HepG2 (cell line): Measurements from ENCODE around the gene NRP1. TPM values are rescaled to one million over a fixed set of nuclear protein-coding genes. Genes with fewer than 3 reads are reported as not detected.

Source experiments
- ATAC-seq: fragments of 200-7000 bp; cut with Tn5 transposase; 3 replicates; pipeline ENCODE4 v1.9.1; 2020; ENCODE audit warnings: mild to moderate bottlenecking, moderate library complexity
- BruUV-seq: library from RNA; stranded (reverse); fragments of 400-500 nt; replicated peaks from 2 replicates; lab custom pipeline; 2021; lab: Mats Ljungman, UMichigan
- CTCF ChIA-PET: fragments of 300-600 bp; formaldehyde crosslinking; extraction: SDS; loops from one replicate; lab custom pipeline; 2021; ENCODE audit warnings: low total read pairs, inconsistent platforms, low intra/inter-chr PET ratio; lab: Yijun Ruan, JAX
- POLR2A ChIA-PET: fragments of 350-600 bp; sonication (Branson Sonifier 250); formaldehyde crosslinking; loops from one replicate; lab custom pipeline; 2020; ENCODE audit warnings: antibody characterized with exemption, inconsistent platforms; lab: Yijun Ruan, JAX
- DNase-seq: peaks from one replicate; pipeline ENCODE4 v3.0.0-alpha.2; 2015; ENCODE audit warnings: low spot score
- FAIRE-seq: peaks from 3 replicates; lab custom pipeline; 2011; peaks lifted over from hg19 to GRCh38; lab: Jason Lieb, UNC
- H2AFZ ChIP-seq: one replicate; pipeline ENCODE4 v1.6.1; 2011; ENCODE audit warnings: low read length, inconsistent platforms
- H3K27ac ChIP-seq: fragments of 300-600 bp; 3 replicates; pipeline ENCODE4 v1.8.0; 2011; ENCODE audit warnings: mixed run types, mild to moderate bottlenecking, mixed read lengths, low read length, inconsistent platforms; ENCODE audit not compliant: insufficient read depth; ENCODE audit errors: extremely low read length
- H3K27me3 ChIP-seq, 2 experiments: fragments of 200-600 bp in 1 of 2; 2 replicates in 1 of 2; 3 replicates in 1 of 2; pipeline versions ENCODE4 v1.6.0 to v1.8.0; 2011; ENCODE audit warnings: low read length in 2 of 2, mild to moderate bottlenecking in 2 of 2, moderate library complexity in 2 of 2, inconsistent platforms in 1 of 2; ENCODE audit not compliant: insufficient read depth in 2 of 2, control insufficient read depth in 1 of 2
- H3K36me3 ChIP-seq, 2 experiments: fragments of 200-600 bp in 1 of 2; replicated peaks in 1 of 2; 2 replicates in 1 of 2; 3 replicates in 1 of 2; pipeline versions ENCODE4 v1.5.1 to v1.8.0; 2011; ENCODE audit warnings: low read length in 2 of 2, inconsistent platforms in 1 of 2; ENCODE audit not compliant: insufficient read depth in 2 of 2, control insufficient read depth in 1 of 2
- H3K4me1 ChIP-seq: 2 replicates; pipeline ENCODE4 v1.5.1; 2012; ENCODE audit warnings: low read length, inconsistent platforms; ENCODE audit not compliant: insufficient read depth
- H3K4me2 ChIP-seq: 2 replicates; pipeline ENCODE4 v1.6.0; 2011; ENCODE audit warnings: low read depth, low read length, inconsistent platforms
- H3K4me3 ChIP-seq, 3 experiments: fragments of 200-600 bp in 1 of 3; sonication (generic), shearing (Covaris generic) in 1 of 3; replicated peaks in 1 of 3; 2 replicates each; pipeline ENCODE4 v1.5.1; 2011 to 2016; ENCODE audit warnings: low read length in 3 of 3, inconsistent platforms in 2 of 3, low read depth in 2 of 3, mild to moderate bottlenecking in 2 of 3, control low read depth in 1 of 3, mixed read lengths in 1 of 3; ENCODE audit not compliant: insufficient read depth in 1 of 3
- H3K79me2 ChIP-seq: one replicate; pipeline ENCODE4 v1.6.1; 2011; ENCODE audit warnings: low read length, inconsistent platforms; ENCODE audit not compliant: insufficient read depth
- H3K9ac ChIP-seq: 2 replicates; pipeline ENCODE4 v1.6.0; 2011; ENCODE audit warnings: mild to moderate bottlenecking, low read depth, low read length, inconsistent platforms; ENCODE audit not compliant: insufficient read depth
- H3K9me3 ChIP-seq: 2 replicates; pipeline ENCODE4 v1.5.1; 2012; ENCODE audit warnings: mild to moderate bottlenecking, low read length
- H4K20me1 ChIP-seq: 2 replicates; pipeline ENCODE4 v1.6.0; 2011; ENCODE audit warnings: inconsistent platforms, mild to moderate bottlenecking, low read length, moderate library complexity; ENCODE audit not compliant: insufficient read depth
- DNMT1 ChIP-seq: sonication (generic); formaldehyde crosslinking; IDR thresholded peaks from 2 replicates; pipeline ENCODE4 v1.5.1; 2020; ENCODE audit warnings: mild to moderate bottlenecking, missing genetic modification reagents
- DNMT3B ChIP-seq: conservative IDR thresholded peaks from 2 replicates; pipeline ENCODE4 v1.6.1; 2016; ENCODE audit warnings: missing biosample characterization, control low read depth
- MAFF ChIP-seq: IDR thresholded peaks from 2 replicates; pipeline ENCODE4 v1.6.1; 2011; ENCODE audit warnings: low read depth, low read length, improper control_type of control experiment
- PRPF4 ChIP-seq: fragments of 200-400 bp; formaldehyde crosslinking; IDR thresholded peaks from 2 replicates; pipeline ENCODE4 v1.6.1; 2016; ENCODE audit warnings: low read length, low read depth; ENCODE audit not compliant: poor library complexity, severe bottlenecking
- ZNF263 ChIP-seq: sonication (generic); formaldehyde crosslinking; IDR thresholded peaks from 2 replicates; pipeline ENCODE4 v1.4.0; 2020; ENCODE audit warnings: missing genetic modification reagents
- ZNF317 ChIP-seq: sonication (generic); formaldehyde crosslinking; IDR thresholded peaks from 2 replicates; pipeline ENCODE4 v1.5.0; 2020; ENCODE audit warnings: mild to moderate bottlenecking, missing genetic modification reagents
- ZNF34 ChIP-seq: sonication (generic); formaldehyde crosslinking; IDR thresholded peaks from 2 replicates; pipeline ENCODE4 v1.4.0; 2020; ENCODE audit warnings: mild to moderate bottlenecking, missing genetic modification reagents, borderline replicate concordance
- WGBS: methylation state at CpG from one replicate; pipeline ENCODE4 v1.1.6; 2017; ENCODE audit warnings: low lambda C conversion rate; 5-methylcytosine and 5-hydroxymethylcytosine counted together
- in situ Hi-C: cut with HindIII; loops from 2 replicates; pipeline ENCODE4 v1.10.0; 2017; ENCODE audit warnings: low pct_unique_long_range_greater_than_20kb; ENCODE audit not compliant: extremely low pct_ligation_motif_present
- intact Hi-C: fragments of 100-400 bp; cut with micrococcal nuclease; formaldehyde crosslinking; loops from one replicate; pipeline ENCODE4 v1.10.0; 2022; ENCODE audit not compliant: unreplicated experiment
- polyA plus RNA-seq, 8 experiments: library from polyadenylated mRNA; depleted of rRNA in 3 of 8; stranded (reverse) in 7 of 8; unstranded in 1 of 8; fragments of >200 nt; fragmentation: Illumina TruSeq in 4 of 8; extraction: Trizol in 4 of 8; gene quantifications; 2 replicates each; pipeline versions ENCODE4 v1.2.1 to v1.2.3, GENCODE V29; 2011 to 2016; ENCODE audit warnings: low read depth in 4 of 8, missing spikeins in 1 of 8, mixed read lengths in 1 of 8; ENCODE audit not compliant: insufficient read depth in 1 of 8
- total RNA-seq, 5 experiments: library from RNA; depleted of rRNA; stranded (reverse); fragments of >200 nt; fragmentation: Illumina TruSeq; extraction: Trizol; gene quantifications; 2 replicates each; pipeline ENCODE4 v1.2.3, GENCODE V29; 2016; ENCODE audit warnings: low read depth in 1 of 5
- TF ChIP-seq, protein P1 (sequence below): sonication (generic); formaldehyde crosslinking; IDR thresholded peaks from 2 replicates; pipeline ENCODE4 v1.8.0; 2022; ENCODE audit warnings: missing genetic modification reagents, mild to moderate bottlenecking, borderline replicate concordance
- TF ChIP-seq, protein P2 (sequence below), 2 experiments: sonication (generic) in 1 of 2; formaldehyde crosslinking in 1 of 2; IDR thresholded peaks; 2 replicates each; pipeline versions ENCODE4 v1.4.0 to v1.6.1; 2016 to 2020; ENCODE audit warnings: borderline replicate concordance in 1 of 2, low read depth in 1 of 2, mild to moderate bottlenecking in 1 of 2, missing genetic modification reagents in 1 of 2
- TF ChIP-seq, protein P3 (sequence below): sonication (generic); formaldehyde crosslinking; IDR thresholded peaks from 2 replicates; pipeline ENCODE4 v1.4.0; 2020; ENCODE audit warnings: mild to moderate bottlenecking, low read depth, missing genetic modification reagents

Gene NRP1
- total and polyA plus RNA-seq, 2 of the 13 experiments (the other 11 are each of a cell fraction or from before 2014, with no cell fraction given) = 5.3 to 5.8 TPM

DNA sequence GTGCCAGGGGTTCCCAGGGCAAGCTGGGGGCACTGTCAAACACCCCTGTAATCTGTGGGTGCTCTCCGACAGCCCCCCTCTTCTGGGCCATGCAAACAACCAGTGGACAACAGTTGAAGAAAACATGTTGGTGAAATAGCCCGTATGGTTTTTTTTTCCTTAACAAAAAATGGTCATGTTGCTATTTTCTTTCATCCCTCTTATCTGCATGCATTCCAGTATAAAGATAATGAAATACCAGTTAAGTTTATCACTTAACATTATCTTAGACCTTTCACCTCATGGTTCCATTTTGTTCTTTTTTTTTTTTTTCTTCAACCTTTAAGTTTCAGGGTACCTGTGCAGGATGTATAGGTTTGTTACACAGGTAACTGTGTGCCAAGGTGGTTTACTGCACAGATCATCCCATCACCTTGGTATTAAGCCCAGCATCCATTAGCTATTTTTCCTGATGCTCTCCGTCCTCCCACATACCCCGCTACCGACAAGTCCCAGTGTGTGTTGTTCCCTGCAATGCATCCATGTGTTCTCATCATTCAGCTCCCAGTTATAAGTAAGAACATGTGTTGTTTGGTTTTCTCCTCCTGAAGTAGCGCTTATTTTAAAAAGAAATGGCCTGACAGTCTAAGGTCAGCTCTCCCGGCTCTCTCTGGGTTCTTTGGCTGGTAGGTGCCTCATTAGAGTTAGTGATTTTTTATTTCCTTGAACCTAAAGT lies 110.1 kb downstream of the NRP1 start:
- no peak overlapping the region for H3K4me3 ChIP-seq
- no peak overlapping the region for H3K9ac ChIP-seq
- POLR2A ChIA-PET = no interaction called here
- H3K4me2 ChIP-seq = no peak overlapping the region
- CTCF ChIA-PET = no interaction called here
- no peaks in the 10 kb centered on the region for H3K79me2 ChIP-seq
- H3K27me3 ChIP-seq = no peaks in the 10 kb centered on the region
- H3K9me3 ChIP-seq = no peaks in the 10 kb centered on the region
- no peaks in the 10 kb centered on the region for H4K20me1 ChIP-seq
- in situ Hi-C loops (no loop called here), intact Hi-C loops (no loop called here)
- H3K36me3 ChIP-seq = peaks cover 0 to 9% of the 10 kb centered on the region in 2 experiments; a peak in 2 of 5 replicates
- no peaks in the 10 kb centered on the region for H3K4me1 ChIP-seq
- BruUV-seq = no TSS peak
- H3K27ac ChIP-seq = no peak overlapping the region
- DNase-seq (no peak), ATAC-seq (no peak), FAIRE-seq (no peak)
- no peak overlapping the region for H2AFZ ChIP-seq
- no peak for TF ChIP-seq ZNF263 (CRISPR knock-in tag)
- TF ChIP-seq ZNF317 (CRISPR knock-in tag) = no peak
- TF ChIP-seq, protein P1, sequence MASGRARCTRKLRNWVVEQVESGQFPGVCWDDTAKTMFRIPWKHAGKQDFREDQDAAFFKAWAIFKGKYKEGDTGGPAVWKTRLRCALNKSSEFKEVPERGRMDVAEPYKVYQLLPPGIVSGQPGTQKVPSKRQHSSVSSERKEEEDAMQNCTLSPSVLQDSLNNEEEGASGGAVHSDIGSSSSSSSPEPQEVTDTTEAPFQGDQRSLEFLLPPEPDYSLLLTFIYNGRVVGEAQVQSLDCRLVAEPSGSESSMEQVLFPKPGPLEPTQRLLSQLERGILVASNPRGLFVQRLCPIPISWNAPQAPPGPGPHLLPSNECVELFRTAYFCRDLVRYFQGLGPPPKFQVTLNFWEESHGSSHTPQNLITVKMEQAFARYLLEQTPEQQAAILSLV (CRISPR knock-in tag) = no peak
- TF ChIP-seq DNMT1 (CRISPR knock-in tag) = no peak
- TF ChIP-seq, protein P2, sequence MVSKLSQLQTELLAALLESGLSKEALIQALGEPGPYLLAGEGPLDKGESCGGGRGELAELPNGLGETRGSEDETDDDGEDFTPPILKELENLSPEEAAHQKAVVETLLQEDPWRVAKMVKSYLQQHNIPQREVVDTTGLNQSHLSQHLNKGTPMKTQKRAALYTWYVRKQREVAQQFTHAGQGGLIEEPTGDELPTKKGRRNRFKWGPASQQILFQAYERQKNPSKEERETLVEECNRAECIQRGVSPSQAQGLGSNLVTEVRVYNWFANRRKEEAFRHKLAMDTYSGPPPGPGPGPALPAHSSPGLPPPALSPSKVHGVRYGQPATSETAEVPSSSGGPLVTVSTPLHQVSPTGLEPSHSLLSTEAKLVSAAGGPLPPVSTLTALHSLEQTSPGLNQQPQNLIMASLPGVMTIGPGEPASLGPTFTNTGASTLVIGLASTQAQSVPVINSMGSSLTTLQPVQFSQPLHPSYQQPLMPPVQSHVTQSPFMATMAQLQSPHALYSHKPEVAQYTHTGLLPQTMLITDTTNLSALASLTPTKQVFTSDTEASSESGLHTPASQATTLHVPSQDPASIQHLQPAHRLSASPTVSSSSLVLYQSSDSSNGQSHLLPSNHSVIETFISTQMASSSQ (IDR thresholded peaks at IDR 0.05; ENCODE audit: low read depth) = no peak
- TF ChIP-seq, protein P2 (CRISPR knock-in tag; IDR thresholded peaks at IDR 0.05; ENCODE audit: borderline replicate concordance) = no peak
- no peak for TF ChIP-seq MAFF
- TF ChIP-seq DNMT3B (CRISPR knock-in tag) = no peak
- TF ChIP-seq, protein P3, sequence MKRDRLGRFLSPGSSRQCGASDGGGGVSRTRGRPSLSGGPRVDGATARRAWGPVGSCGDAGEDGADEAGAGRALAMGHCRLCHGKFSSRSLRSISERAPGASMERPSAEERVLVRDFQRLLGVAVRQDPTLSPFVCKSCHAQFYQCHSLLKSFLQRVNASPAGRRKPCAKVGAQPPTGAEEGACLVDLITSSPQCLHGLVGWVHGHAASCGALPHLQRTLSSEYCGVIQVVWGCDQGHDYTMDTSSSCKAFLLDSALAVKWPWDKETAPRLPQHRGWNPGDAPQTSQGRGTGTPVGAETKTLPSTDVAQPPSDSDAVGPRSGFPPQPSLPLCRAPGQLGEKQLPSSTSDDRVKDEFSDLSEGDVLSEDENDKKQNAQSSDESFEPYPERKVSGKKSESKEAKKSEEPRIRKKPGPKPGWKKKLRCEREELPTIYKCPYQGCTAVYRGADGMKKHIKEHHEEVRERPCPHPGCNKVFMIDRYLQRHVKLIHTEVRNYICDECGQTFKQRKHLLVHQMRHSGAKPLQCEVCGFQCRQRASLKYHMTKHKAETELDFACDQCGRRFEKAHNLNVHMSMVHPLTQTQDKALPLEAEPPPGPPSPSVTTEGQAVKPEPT = no peak
- no peak for TF ChIP-seq PRPF4
- TF ChIP-seq ZNF34 = no peak
- 97% methylated on average over 7 of the region's 7 CpGs for WGBS
